ENCODE measurements around the gene PCCA.

DNA sequence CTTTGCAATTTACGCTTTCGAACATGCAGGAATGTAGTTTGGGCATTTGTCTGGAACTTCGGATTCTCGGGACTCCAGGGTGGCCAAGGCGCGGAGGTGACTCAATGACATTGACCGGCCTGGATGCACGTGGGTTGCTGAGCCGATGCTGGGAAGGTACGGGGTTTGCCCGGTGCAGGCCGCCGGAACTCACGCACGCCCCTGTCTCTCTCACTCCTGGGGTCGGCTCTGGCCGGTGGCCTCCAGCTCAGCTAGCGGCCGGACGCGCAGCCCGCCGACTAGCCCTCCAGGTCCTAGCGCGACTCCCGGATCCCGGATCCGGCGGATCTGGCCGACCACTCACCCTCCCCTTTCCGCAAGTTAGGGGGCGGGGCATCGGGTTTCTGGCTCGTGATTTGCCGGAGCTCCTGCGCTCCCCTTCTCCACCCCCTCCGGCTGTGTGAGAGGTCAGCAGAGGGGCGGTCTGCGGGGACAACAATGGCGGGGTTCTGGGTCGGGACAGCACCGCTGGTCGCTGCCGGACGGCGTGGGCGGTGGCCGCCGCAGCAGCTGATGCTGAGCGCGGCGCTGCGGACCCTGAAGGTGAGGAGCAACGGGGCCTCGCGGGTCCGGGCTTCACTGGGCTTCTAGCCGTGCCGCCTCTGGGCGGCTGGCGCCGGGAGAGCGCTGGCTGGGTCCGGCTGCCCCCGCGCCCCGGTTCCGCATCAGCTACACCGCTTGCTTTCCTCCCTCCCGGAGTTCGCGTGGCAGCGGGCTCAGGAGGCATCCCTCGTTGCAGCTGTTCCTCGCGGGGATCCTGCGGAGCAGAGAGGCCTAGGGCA, at the start of gene PCCA:
- TF ChIP-seq CTCF (conservative IDR thresholded peaks at IDR 0.05) = no peak
- TF ChIP-seq EZH2 (IDR thresholded peaks at IDR 0.05; ENCODE audit: low read depth) = no peak

All from PC-9 (cell line).